Measurements from ENCODE around the gene SPP2.

The SPP2 gene

GRCh38 chr2:234033885-234034284 is 16.6 kb upstream of the SPP2 start:
- H3K9me3 ChIP-seq (ENCODE audit: control extremely low read depth in 1 of 5, control insufficient read depth in 4 of 5, insufficient read depth in 2 of 5, low read depth in 1 of 5, low read length in 4 of 5), result peaks cover 0 to 30% (median 17%) of the 10 kb centered on the region in 5 experiments
- no peak overlapping the region for H3K27ac ChIP-seq (ENCODE audit: insufficient read depth in 1 of 2, low read depth in 1 of 2, low read length in 2 of 2, poor library complexity in 1 of 2, severe bottlenecking in 2 of 2)
- no peaks in the 10 kb centered on the region for H3K36me3 ChIP-seq (ENCODE audit: control insufficient read depth in 4 of 4, insufficient read depth in 4 of 4, low read length in 3 of 4)
- ChIA-PET POLR2A (no interaction called here), CTCF (no interaction called here)
- H3K4me1 ChIP-seq (ENCODE audit: control extremely low read depth in 1 of 4, control insufficient read depth in 4 of 4, insufficient read depth in 4 of 4, low read length in 3 of 4), result no peaks in the 10 kb centered on the region
- WGBS (ENCODE audit: insufficient coverage), result no CpG with 5 or more reads among the region's 2 CpGs
- DNase-seq, result no peak
- H3K4me3 ChIP-seq (ENCODE audit: control insufficient read depth in 1 of 7, extremely low read depth in 1 of 7, insufficient read depth in 4 of 7, low read depth in 2 of 7, low read length in 6 of 7), result no peak overlapping the region
- peaks cover 0 to 18% (median 0%) of the 10 kb centered on the region in 5 experiments for H3K27me3 ChIP-seq (replicated peaks in 2 of 5; ENCODE audit: control insufficient read depth in 4 of 5, insufficient read depth in 5 of 5, low read length in 4 of 5)

- peaks cover 0 to 14% (median 2%) of the 10 kb centered on the region in 5 experiments for H3K27me3 ChIP-seq (replicated peaks in 2 of 5; ENCODE audit: control insufficient read depth in 4 of 5, insufficient read depth in 5 of 5, low read length in 4 of 5)
- H3K9me3 ChIP-seq (ENCODE audit: control extremely low read depth in 1 of 5, control insufficient read depth in 4 of 5, insufficient read depth in 2 of 5, low read depth in 1 of 5, low read length in 4 of 5), result peaks cover 0 to 25% (median 12%) of the 10 kb centered on the region in 5 experiments
- 100% methylated on average over 1 of the region's 2 CpGs for WGBS (ENCODE audit: insufficient coverage)
- H3K27ac ChIP-seq (ENCODE audit: insufficient read depth in 1 of 2, low read depth in 1 of 2, low read length in 2 of 2, poor library complexity in 1 of 2, severe bottlenecking in 2 of 2), result no peak overlapping the region
- POLR2A ChIA-PET, result no interaction called here
- no peak for DNase-seq
- H3K36me3 ChIP-seq (ENCODE audit: control insufficient read depth in 4 of 4, insufficient read depth in 4 of 4, low read length in 3 of 4), result no peaks in the 10 kb centered on the region
- H3K4me3 ChIP-seq (ENCODE audit: control insufficient read depth in 1 of 7, extremely low read depth in 1 of 7, insufficient read depth in 4 of 7, low read depth in 2 of 7, low read length in 6 of 7), result no peak overlapping the region
- CTCF ChIA-PET, result no interaction called here
- no peaks in the 10 kb centered on the region for H3K4me1 ChIP-seq (ENCODE audit: control extremely low read depth in 1 of 4, control insufficient read depth in 4 of 4, insufficient read depth in 4 of 4, low read length in 3 of 4)
Observed at GRCh38 chr2:234038076-234038802, 12.3 kb upstream of the SPP2 start.

- no peaks in the 10 kb centered on the region for H3K36me3 ChIP-seq (ENCODE audit: control insufficient read depth in 4 of 4, insufficient read depth in 4 of 4, low read length in 3 of 4)
- peaks cover 0 to 31% (median 8%) of the 10 kb centered on the region in 5 experiments for H3K27me3 ChIP-seq (replicated peaks in 2 of 5; ENCODE audit: control insufficient read depth in 4 of 5, insufficient read depth in 5 of 5, low read length in 4 of 5)
- no peak overlapping the region for H3K27ac ChIP-seq (ENCODE audit: insufficient read depth in 1 of 2, low read depth in 1 of 2, low read length in 2 of 2, poor library complexity in 1 of 2, severe bottlenecking in 2 of 2)
- WGBS (ENCODE audit: insufficient coverage), result no CpG with 5 or more reads among the region's 1 CpG
- no peak overlapping the region for H3K4me3 ChIP-seq (ENCODE audit: control insufficient read depth in 1 of 7, extremely low read depth in 1 of 7, insufficient read depth in 4 of 7, low read depth in 2 of 7, low read length in 6 of 7)
- no peaks in the 10 kb centered on the region for H3K4me1 ChIP-seq (ENCODE audit: control extremely low read depth in 1 of 4, control insufficient read depth in 4 of 4, insufficient read depth in 4 of 4, low read length in 3 of 4)
- ChIA-PET POLR2A (no interaction called here), CTCF (no interaction called here)
- no peak for DNase-seq
- no peaks in the 10 kb centered on the region for H3K9me3 ChIP-seq (ENCODE audit: control extremely low read depth in 1 of 5, control insufficient read depth in 4 of 5, insufficient read depth in 2 of 5, low read depth in 1 of 5, low read length in 4 of 5)
Observed at GRCh38 chr2:234044157-234044556, 6.3 kb upstream of the SPP2 start.

GRCh38 chr2:234046521-234046920 is 4.0 kb upstream of the SPP2 start:
- Histone ChIP-seq H3K36me3 (ENCODE audit: control insufficient read depth in 4 of 4, insufficient read depth in 4 of 4, low read length in 3 of 4) (no peaks in the 10 kb centered on the region), H3K27ac (ENCODE audit: insufficient read depth in 1 of 2, low read depth in 1 of 2, low read length in 2 of 2, poor library complexity in 1 of 2, severe bottlenecking in 2 of 2) (no peak overlapping the region), H3K9me3 (ENCODE audit: control extremely low read depth in 1 of 5, control insufficient read depth in 4 of 5, insufficient read depth in 2 of 5, low read depth in 1 of 5, low read length in 4 of 5) (no peaks in the 10 kb centered on the region), H3K27me3 (replicated peaks in 2 of 5; ENCODE audit: control insufficient read depth in 4 of 5, insufficient read depth in 5 of 5, low read length in 4 of 5) (peaks cover 0 to 30% (median 7%) of the 10 kb centered on the region in 5 experiments), H3K4me1 (ENCODE audit: control extremely low read depth in 1 of 4, control insufficient read depth in 4 of 4, insufficient read depth in 4 of 4, low read length in 3 of 4) (no peaks in the 10 kb centered on the region), H3K4me3 (ENCODE audit: control insufficient read depth in 1 of 7, extremely low read depth in 1 of 7, insufficient read depth in 4 of 7, low read depth in 2 of 7, low read length in 6 of 7) (no peak overlapping the region)
- CTCF ChIA-PET, result no interaction called here
- no peak for DNase-seq
- POLR2A ChIA-PET, result no interaction called here
- WGBS (ENCODE audit: insufficient coverage), result 100% methylated on average over 2 of the region's 3 CpGs

GRCh38 chr2:234047361-234047760 is 3.1 kb upstream of the SPP2 start:
- POLR2A ChIA-PET, result no interaction called here
- H3K4me1 ChIP-seq (ENCODE audit: control extremely low read depth in 1 of 4, control insufficient read depth in 4 of 4, insufficient read depth in 4 of 4, low read length in 3 of 4), result no peaks in the 10 kb centered on the region
- H3K9me3 ChIP-seq (ENCODE audit: control extremely low read depth in 1 of 5, control insufficient read depth in 4 of 5, insufficient read depth in 2 of 5, low read depth in 1 of 5, low read length in 4 of 5), result no peaks in the 10 kb centered on the region
- DNase-seq, result no peak
- H3K27ac ChIP-seq (ENCODE audit: insufficient read depth in 1 of 2, low read depth in 1 of 2, low read length in 2 of 2, poor library complexity in 1 of 2, severe bottlenecking in 2 of 2), result no peak overlapping the region
- CTCF ChIA-PET, result no interaction called here
- no peak overlapping the region for H3K4me3 ChIP-seq (ENCODE audit: control insufficient read depth in 1 of 7, extremely low read depth in 1 of 7, insufficient read depth in 4 of 7, low read depth in 2 of 7, low read length in 6 of 7)
- no peaks in the 10 kb centered on the region for H3K36me3 ChIP-seq (ENCODE audit: control insufficient read depth in 4 of 4, insufficient read depth in 4 of 4, low read length in 3 of 4)
- peaks cover 0 to 31% (median 10%) of the 10 kb centered on the region in 5 experiments for H3K27me3 ChIP-seq (replicated peaks in 2 of 5; ENCODE audit: control insufficient read depth in 4 of 5, insufficient read depth in 5 of 5, low read length in 4 of 5)

GRCh38 chr2:234048049-234048448 is 2.5 kb upstream of the SPP2 start:
- 100% methylated on average over 1 of the region's 4 CpGs for WGBS (ENCODE audit: insufficient coverage)
- POLR2A ChIA-PET, result no interaction called here
- no peak overlapping the region for H3K4me3 ChIP-seq (ENCODE audit: control insufficient read depth in 1 of 7, extremely low read depth in 1 of 7, insufficient read depth in 4 of 7, low read depth in 2 of 7, low read length in 6 of 7)
- peaks cover 0 to 33% (median 10%) of the 10 kb centered on the region in 5 experiments for H3K27me3 ChIP-seq (replicated peaks in 2 of 5; ENCODE audit: control insufficient read depth in 4 of 5, insufficient read depth in 5 of 5, low read length in 4 of 5)
- no peaks in the 10 kb centered on the region for H3K36me3 ChIP-seq (ENCODE audit: control insufficient read depth in 4 of 4, insufficient read depth in 4 of 4, low read length in 3 of 4)
- no peaks in the 10 kb centered on the region for H3K9me3 ChIP-seq (ENCODE audit: control extremely low read depth in 1 of 5, control insufficient read depth in 4 of 5, insufficient read depth in 2 of 5, low read depth in 1 of 5, low read length in 4 of 5)
- CTCF ChIA-PET, result no interaction called here
- no peak overlapping the region for H3K27ac ChIP-seq (ENCODE audit: insufficient read depth in 1 of 2, low read depth in 1 of 2, low read length in 2 of 2, poor library complexity in 1 of 2, severe bottlenecking in 2 of 2)
- no peaks in the 10 kb centered on the region for H3K4me1 ChIP-seq (ENCODE audit: control extremely low read depth in 1 of 4, control insufficient read depth in 4 of 4, insufficient read depth in 4 of 4, low read length in 3 of 4)
- no peak for DNase-seq

- Histone ChIP-seq H3K27me3 (replicated peaks in 2 of 5; ENCODE audit: control insufficient read depth in 4 of 5, insufficient read depth in 5 of 5, low read length in 4 of 5) (peaks cover 0 to 27% (median 4%) of the 10 kb centered on the region in 5 experiments), H3K36me3 (ENCODE audit: control insufficient read depth in 4 of 4, insufficient read depth in 4 of 4, low read length in 3 of 4) (no peaks in the 10 kb centered on the region), H3K9me3 (ENCODE audit: control extremely low read depth in 1 of 5, control insufficient read depth in 4 of 5, insufficient read depth in 2 of 5, low read depth in 1 of 5, low read length in 4 of 5) (no peaks in the 10 kb centered on the region), H3K4me1 (ENCODE audit: control extremely low read depth in 1 of 4, control insufficient read depth in 4 of 4, insufficient read depth in 4 of 4, low read length in 3 of 4) (no peaks in the 10 kb centered on the region), H3K27ac (ENCODE audit: insufficient read depth in 1 of 2, low read depth in 1 of 2, low read length in 2 of 2, poor library complexity in 1 of 2, severe bottlenecking in 2 of 2) (no peak overlapping the region), H3K4me3 (ENCODE audit: control insufficient read depth in 1 of 7, extremely low read depth in 1 of 7, insufficient read depth in 4 of 7, low read depth in 2 of 7, low read length in 6 of 7) (no peak overlapping the region)
- CTCF ChIA-PET, result no interaction called here
- no peak for DNase-seq
- POLR2A ChIA-PET, result no interaction called here
- 80% methylated on average over 1 of the region's 4 CpGs for whole genome bisulfite sequencing (ENCODE audit: insufficient coverage)
Observed at GRCh38 chr2:234051374-234052070, 1.0 kb downstream of the SPP2 start.
